ENCODE data around the gene PSPC1. TPM values are rescaled to one million over a fixed set of nuclear protein-coding genes. Genes with fewer than 3 reads are reported as not detected.

The PSPC1 gene
- total RNA-seq, 1 experiment from 2014 or later = 60.7 TPM

- intact Hi-C loops (cut with micrococcal nuclease; ENCODE audit: unreplicated experiment) = no loop called here
- no peak for DNase-seq
- Mint-ChIP-seq H3K4me3 (ENCODE audit: low read depth, unreplicated experiment) (no peak overlapping the region), H3K36me3 (ENCODE audit: insufficient read depth, unreplicated experiment) (peaks cover 58% of the 10 kb centered on the region), H3K27ac (ENCODE audit: unreplicated experiment) (no peak overlapping the region), H3K27me3 (ENCODE audit: unreplicated experiment) (no peaks in the 10 kb centered on the region), H3K4me1 (ENCODE audit: low read depth, unreplicated experiment) (no peaks in the 10 kb centered on the region), H3K9me3 (ENCODE audit: low read depth, unreplicated experiment) (no peaks in the 10 kb centered on the region)
- CTCF ChIA-PET = no interaction called here
- TF ChIP-seq CTCF (IDR thresholded peaks at IDR 0.05; ENCODE audit: unreplicated experiment) = no peak
- BruUV-seq (replicated peaks) = no TSS peak
These were observed 109.0 kb downstream of the PSPC1 start for GRCh38 chr13:19673473-19674430.

- Mint-ChIP-seq H3K36me3 (ENCODE audit: insufficient read depth, unreplicated experiment) (peaks cover 63% of the 10 kb centered on the region), H3K9me3 (ENCODE audit: low read depth, unreplicated experiment) (no peaks in the 10 kb centered on the region), H3K4me3 (ENCODE audit: low read depth, unreplicated experiment) (no peak overlapping the region), H3K27ac (ENCODE audit: unreplicated experiment) (no peak overlapping the region), H3K27me3 (ENCODE audit: unreplicated experiment) (no peaks in the 10 kb centered on the region), H3K4me1 (ENCODE audit: low read depth, unreplicated experiment) (no peaks in the 10 kb centered on the region)
- no peak for TF ChIP-seq CTCF (IDR thresholded peaks at IDR 0.05; ENCODE audit: unreplicated experiment)
- no peak for DNase-seq
- intact Hi-C loops (cut with micrococcal nuclease; ENCODE audit: unreplicated experiment) = no loop called here
- BruUV-seq (replicated peaks) = no TSS peak
- CTCF ChIA-PET = no interaction called here
These were observed 109.8 kb downstream of the PSPC1 start for GRCh38 chr13:19672990-19673389.

GRCh38 chr13:19670147-19670546 lies 112.6 kb downstream of the PSPC1 start:
- TF ChIP-seq CTCF (IDR thresholded peaks at IDR 0.05; ENCODE audit: unreplicated experiment) = no peak
- Mint-ChIP-seq H3K4me1 (ENCODE audit: low read depth, unreplicated experiment) (no peaks in the 10 kb centered on the region), H3K9me3 (ENCODE audit: low read depth, unreplicated experiment) (no peaks in the 10 kb centered on the region), H3K4me3 (ENCODE audit: low read depth, unreplicated experiment) (no peak overlapping the region), H3K27ac (ENCODE audit: unreplicated experiment) (no peak overlapping the region), H3K27me3 (ENCODE audit: unreplicated experiment) (no peaks in the 10 kb centered on the region), H3K36me3 (ENCODE audit: insufficient read depth, unreplicated experiment) (peaks cover 59% of the 10 kb centered on the region)
- DNase-seq = no peak
- intact Hi-C loops (cut with micrococcal nuclease; ENCODE audit: unreplicated experiment) = no loop called here
- BruUV-seq (replicated peaks) = TSS peak; percentile 2
- CTCF ChIA-PET = no interaction called here

GRCh38 chr13:19668778-19669177 lies 114.0 kb downstream of the PSPC1 start:
- no peaks in the 10 kb centered on the region for H3K9me3 Mint-ChIP-seq (ENCODE audit: low read depth, unreplicated experiment)
- H3K36me3 Mint-ChIP-seq (ENCODE audit: insufficient read depth, unreplicated experiment) = peaks cover 52% of the 10 kb centered on the region
- no peaks in the 10 kb centered on the region for H3K4me1 Mint-ChIP-seq (ENCODE audit: low read depth, unreplicated experiment)
- intact Hi-C loops (cut with micrococcal nuclease; ENCODE audit: unreplicated experiment) = no loop called here
- no peak overlapping the region for H3K27ac Mint-ChIP-seq (ENCODE audit: unreplicated experiment)
- DNase-seq = no peak
- CTCF ChIA-PET = interaction anchor here (0.6 kb wide), 2 partner anchors 9 to 532 kb away, joined by 4 read pairs; no protein-coding TSS in a partner anchor
- no peak for TF ChIP-seq CTCF (IDR thresholded peaks at IDR 0.05; ENCODE audit: unreplicated experiment)
- BruUV-seq (replicated peaks) = no TSS peak
- H3K27me3 Mint-ChIP-seq (ENCODE audit: unreplicated experiment) = no peaks in the 10 kb centered on the region
- no peak overlapping the region for H3K4me3 Mint-ChIP-seq (ENCODE audit: low read depth, unreplicated experiment)
